GM18499 (cell line): ENCODE results near the gene ATP6V1D.
"Not testable (repeated sequence)": the region's sequence is repeated elsewhere in the genome, so short reads cannot be mapped to it uniquely, and the experiment has no call there.

Experiments
- ATAC-seq: cut with Tn5 transposase; IDR thresholded peaks from one replicate; pipeline ENCODE4 v1.9.1; 2021; ENCODE audit warnings: moderate number of reproducible peaks; ENCODE audit not compliant: insufficient read depth, unreplicated experiment

The ATP6V1D gene

DNA sequence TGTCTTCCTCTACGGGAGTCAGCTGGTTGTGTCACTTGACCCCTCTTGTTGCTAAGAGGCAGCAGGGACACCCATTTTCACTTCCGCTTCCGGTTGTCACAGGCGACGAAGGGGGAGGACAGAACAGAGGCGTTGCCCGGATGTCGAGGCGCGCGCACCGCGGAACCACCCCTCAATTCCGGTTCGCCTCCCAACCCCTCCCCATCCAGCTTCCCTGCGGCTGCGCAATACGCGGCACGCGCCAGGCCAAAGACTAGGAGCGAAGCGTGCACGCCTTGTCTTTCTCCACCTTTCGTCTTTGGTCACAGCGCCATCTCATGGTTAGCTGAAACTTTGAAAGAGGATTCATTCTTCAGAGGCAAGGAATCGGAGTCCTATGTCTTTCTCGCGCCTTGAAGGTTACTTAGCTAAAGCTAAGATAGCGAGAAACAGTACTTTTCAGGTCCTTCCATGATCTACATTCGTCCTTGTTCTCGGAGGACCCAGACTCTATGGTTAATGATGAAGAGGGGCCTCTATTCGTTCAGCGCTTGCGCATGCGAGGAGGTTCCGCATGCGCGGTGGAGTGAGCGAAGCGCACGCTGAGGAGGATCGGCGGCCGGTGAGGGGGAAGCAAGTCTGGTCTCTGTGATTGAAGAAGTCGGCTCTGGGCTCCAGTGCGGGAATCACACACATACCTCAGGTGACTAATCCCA is at the start of gene ATP6V1D, which contains the start of gene EIF2S1:
Gene ATP6V1D, minus strand, starts transcription at position 30 of the 695 bp plus-strand sequence. CDS start 106 bp downstream, outside the sequence.
Gene EIF2S1, plus strand, starts transcription at position 554 of the 695 bp plus-strand sequence. CDS start 4,440 bp downstream, outside the sequence.
- peak; percentile 70 for ATAC-seq

DNA sequence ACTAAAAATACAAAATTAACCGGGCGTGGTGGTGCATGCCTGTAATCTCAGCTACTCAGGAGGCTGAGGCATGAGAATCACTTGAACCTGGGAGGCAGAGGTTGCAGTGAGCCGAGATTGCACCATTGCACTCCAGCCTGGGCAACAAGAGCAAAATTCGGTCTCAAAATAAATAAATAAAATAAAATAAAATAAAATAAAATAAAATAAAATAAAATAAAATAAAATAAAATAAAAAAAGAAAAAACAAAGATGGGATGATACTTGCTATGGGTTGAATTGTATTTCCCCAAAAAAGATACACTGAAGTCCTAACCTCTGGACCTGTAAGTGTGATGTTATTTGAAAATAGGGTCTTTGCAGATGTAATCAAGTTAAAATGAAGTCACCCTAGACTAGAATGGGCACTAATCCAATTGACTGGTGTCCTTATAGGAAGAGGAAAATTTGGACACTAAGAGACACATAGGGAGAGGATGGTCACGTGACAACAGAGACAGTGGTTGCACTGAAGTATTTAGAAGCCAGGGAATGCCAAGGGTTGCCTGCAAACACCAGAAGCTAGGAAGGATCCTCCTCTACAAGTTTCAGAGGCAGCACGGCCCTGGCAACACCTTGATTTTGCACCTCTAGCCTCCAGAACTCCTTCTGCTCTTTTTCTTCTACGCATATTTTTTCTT is 48.7 kb upstream of the ATP6V1D start:
- ATAC-seq = not testable (repeated sequence)

DNA sequence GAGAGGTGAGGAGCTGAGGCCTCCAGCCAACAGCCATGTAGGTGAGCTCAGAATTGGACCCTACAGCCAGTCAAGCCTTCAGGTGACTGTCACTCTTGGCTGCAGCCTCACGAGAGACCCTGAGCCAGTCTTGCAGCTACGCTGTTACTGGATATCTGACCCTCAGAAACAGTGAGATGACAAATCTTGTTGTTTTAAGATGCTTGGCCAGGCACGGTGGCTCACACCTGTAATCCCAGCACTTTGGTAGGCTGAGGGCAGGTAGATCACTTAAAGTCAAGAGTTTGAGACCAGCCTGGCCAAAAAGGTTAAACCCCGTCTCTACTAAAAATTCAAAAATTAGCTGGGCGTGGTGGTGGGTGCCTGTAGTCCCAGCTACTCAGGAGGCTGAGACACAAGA is 46.2 kb upstream of the ATP6V1D start:
- ATAC-seq = no peak

DNA sequence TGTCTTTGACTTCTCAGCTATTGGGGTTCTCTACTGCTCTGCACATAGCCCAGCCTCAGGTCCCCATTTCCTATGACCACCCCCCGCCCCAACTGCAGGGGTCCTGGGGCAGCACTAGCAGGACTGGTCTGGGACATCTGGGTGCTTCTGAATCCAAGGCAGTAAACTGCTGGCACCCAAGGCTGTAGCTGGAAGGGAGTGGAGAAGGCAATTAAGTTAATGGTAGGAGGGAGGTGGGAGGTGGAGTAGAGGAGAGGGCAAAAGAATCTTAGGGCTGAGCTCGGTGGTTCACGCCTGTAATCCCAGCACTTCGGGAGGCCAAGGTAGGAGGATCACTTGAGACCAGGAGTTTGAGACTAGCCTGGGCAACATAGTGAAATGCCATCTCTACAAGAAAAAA is 40.8 kb upstream of the ATP6V1D start:
- ATAC-seq = no peak

DNA sequence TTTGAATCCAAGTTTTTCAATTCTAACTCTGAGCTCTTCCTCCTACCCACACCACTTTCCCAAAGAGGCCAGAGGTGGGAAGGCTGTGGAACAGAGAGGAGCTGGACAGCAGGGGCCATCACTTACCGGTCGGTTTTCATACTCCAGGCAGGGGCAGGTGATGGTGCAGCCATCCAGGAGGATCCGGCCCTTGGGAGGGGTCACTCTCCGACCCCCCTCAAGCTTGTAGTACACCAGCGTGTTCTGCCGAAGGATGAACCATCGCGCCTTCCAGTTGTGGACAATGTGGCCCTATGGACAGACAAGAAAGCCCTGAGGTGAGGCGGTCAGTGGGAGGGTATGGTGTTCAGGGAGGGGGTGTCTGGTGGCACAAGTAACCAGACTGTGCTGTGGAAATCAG is 37.9 kb upstream of the ATP6V1D start:
- ATAC-seq = no peak

DNA sequence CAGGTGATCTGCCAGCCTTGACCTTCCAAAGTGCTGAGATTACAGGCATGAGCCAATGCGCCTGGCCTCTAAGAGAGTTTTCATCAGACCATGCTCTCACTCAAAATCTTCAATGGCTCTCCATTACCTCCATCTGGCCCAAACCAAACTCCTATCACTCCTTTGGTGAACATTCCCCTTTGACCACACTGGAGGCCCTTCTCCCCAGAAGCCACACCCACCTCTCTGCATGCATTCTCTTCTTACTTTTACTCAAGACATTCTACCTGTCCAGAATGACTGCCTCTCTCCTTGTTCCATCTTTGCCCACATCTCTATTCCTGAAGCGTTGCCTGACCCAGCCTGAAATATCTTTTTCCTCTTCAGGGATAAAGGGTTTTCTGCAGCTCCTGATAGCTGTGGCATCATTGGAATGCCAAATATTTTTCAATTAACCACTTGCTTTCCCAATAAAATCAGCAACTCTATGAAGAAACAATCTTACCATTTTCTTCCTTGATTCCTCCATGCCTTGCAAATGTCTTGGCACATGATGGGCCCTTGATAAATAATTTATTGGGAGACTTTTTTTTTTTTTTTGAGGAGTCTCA is 36.9 kb upstream of the ATP6V1D start:
- ATAC-seq = no peak

DNA sequence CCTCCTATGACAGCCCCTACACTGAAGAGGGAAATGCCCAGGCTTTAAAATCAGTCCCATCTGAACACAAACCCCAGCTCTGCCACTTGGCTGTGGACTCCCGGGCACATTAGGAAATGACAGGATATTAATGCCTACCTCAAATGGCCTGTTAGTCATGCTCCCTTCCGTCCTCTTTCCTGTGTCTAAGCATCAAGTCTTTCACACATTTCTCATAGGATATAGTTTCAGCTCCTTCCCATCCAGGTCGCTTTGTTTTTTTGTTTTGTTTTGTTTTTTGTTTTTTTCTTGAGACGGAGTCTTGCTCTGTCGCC is 36.2 kb upstream of the ATP6V1D start:
- ATAC-seq = no peak

DNA sequence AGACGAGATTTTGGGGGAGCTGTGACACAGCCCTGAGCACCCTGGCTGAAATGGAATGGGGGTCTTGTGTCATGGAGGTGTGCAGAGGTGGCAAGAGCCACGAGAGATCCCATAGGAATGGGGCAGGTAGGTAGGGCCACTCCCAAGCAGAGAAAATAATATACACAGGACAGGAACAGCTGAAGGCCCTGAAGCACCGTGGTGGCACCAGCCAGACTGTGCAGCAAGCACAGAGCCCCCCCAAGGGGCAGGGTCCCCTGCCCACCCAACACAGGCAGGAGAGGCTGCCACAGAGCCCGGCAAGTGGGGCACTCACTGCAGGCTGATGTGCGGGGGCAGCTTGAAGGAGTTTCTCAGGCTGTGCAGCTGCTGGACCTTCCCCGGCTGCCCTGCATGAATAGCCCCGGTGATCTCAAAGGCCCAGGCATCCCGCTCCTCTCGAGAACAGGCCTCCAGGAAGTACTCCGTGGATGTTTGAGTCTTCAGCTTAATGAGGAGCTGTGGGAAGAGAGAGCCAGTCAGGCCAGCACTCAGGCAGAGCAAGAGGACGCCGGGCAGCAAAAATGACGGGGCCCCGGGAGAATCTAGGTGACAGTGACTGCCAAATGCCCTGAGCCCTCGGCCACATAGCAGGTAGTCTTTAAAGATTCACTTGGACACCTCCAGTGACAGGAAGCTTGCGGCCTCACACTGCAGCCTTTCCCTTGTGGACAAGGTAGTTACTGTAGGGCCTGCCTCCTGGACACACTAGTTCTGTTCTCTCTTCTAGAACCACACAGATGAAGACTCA is 35.7 kb upstream of the ATP6V1D start:
- no peak for ATAC-seq

DNA sequence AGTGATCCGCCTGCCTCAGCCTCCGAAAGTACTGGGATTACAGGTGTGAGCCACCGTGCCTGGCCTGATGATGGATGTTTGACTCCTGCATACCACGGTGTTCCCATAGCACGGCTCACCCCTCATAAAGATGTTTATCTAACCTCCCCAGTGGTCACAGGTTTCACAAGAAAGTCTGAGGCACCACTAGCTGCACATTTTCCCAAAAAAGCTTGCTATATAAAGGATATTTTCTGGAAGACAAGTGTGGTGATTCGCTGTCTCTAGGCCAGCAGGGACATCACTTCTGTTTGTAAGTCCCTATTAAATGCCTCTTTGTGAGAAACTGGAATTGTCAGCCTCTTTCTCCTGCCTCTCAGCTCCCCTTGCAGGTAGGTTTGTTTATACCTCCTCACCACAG is 34.1 kb upstream of the ATP6V1D start:
- no peak for ATAC-seq

DNA sequence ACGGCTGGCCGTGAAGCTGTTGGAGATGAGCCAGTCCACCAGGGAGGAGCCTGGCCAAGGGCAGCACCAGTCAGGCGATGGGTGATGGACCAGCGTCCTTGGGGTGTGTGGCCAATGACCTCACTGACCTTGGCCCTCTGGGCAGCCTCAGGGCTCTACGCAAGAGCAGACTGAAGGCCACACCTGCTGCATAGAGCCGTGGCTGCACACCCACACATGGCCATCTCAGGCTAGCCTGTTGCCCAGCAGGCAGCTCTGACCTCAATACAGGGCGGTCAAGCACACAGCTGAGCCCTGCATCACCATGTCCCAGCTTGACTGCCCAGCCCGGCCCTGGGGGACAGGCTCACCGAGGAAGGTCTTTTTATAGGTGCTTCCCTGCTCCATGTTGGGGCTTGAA is 33.2 kb upstream of the ATP6V1D start:
- ATAC-seq = no peak

DNA sequence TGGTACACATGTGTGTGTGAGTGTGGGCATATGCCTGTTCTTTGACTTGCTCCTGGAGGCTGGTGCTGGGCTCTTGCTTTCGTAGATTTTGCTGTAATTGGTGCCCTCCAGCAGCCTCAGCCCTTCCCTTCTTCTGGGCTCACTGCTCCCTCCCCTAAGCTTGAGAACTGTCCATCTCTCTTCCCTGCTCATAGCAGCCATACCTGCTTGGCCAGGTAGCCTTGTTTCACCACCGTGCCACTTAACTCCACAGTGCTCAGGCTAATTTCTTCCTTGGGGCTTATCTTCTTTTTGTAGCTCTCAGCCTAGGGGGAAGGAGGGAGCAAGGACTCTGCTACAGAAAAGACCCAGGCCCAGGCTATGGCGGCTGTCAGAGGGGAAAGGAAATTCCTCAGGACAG is 32.5 kb upstream of the ATP6V1D start:
- ATAC-seq = no peak

DNA sequence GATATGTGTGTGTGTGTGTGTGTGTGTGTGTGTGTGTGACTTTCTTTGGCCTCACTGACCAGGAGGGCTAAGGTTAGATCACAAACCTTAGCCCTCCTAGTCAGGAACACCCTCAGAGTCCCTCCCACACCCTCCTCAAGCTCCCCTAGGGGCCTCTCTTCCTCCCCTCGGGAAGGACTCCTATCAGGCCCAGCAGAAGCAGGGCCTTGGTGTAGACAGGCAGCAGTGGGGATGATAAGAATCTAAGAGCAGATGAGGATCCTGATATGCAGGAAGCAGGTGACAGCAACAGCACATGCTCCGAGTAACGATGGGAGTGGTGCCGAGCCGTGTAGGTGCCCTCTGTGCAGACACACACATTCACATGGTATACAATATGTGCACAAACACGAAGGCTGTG is 31.7 kb upstream of the ATP6V1D start:
- ATAC-seq = no peak

DNA sequence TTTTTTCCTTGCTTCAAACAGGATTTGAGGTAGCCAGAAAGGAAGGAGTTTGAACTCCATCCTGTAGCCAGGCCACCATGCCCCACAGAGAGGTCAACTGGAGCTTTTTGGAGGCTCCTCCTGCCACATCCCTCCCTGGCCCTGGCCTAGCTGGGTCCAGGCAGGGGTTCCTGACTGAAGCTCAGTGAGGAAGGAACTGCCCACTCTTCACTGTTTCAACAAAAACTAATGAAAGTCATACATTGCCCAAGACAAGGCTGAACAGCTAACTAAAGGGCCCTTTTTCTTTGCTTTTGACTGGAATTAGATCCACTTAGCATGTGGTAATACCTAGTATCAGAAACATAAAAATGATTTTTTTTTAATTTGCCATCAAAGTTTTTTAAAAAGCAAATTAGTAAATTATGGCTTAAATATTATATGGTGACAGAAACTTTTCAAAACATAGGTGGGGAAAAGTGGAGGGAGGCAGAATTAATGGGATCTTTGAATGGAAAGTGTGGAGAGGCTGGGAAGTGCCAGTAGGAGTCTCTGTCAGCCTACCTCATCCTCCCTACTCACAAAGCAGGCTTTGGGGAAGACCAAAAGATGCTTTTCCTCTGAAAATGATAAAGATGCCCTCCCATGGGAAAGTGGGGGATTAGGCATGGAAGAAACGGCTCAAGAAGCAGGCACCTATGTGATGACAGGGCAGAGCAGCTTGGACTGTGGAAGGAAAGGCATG is 30.4 kb upstream of the ATP6V1D start:
- no peak for ATAC-seq

DNA sequence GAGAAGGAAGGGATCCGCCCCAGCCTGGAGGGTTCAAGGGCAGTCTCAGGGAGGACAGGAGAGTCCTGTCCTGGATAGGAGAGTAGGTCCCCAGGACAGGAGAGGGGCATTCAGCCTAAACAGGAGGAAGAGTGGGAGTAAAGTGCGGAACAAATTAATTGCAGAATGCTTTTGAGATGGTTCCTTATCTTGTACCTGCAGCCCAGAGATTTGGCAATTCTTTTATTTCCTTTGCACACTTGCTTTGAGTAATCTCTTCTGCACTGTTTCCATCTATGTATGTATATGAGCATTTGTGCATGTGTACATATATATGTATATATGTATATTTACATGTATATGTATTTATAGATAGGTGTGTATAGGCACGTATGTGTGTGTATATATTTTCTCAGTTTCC is 29.7 kb upstream of the ATP6V1D start:
- ATAC-seq = no peak

DNA sequence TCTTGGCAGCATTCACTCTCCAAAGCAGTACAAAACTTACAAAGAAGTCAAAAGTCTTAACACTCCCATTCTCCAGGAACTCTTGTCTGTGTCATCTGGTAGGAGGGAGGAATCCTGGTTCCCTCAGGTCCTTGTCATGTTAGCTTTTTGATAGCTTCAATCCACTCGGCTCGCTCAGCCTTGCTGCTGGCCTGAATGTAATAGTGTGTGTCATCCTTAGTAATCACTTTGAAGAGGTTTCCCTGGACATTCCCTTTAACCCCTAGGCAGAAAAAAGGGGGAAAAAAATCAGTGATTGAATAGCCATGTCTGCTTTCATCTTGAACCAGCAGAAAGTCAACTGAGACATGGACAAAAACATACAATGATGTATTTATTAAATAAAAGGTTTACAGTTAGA is 27.6 kb upstream of the ATP6V1D start:
- ATAC-seq = no peak

DNA sequence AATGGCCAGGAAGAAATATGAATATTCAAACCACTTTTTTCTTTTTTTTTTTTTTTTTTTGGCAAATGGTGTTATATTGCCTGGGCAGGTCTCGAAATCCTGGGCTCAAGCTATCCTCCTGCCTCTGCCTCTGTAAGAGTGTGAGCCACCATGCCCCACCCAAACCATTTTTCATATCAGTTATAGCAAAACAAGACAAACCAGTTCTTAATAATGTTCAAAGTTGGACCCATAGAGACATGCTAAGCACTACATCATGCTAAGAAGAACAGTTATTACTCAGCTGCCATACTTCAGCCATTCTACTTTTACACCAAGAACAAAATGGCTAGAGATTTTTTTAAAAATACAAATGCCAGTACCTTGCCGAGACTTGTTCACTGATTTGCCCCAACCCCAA is 26.0 kb upstream of the ATP6V1D start:
- no peak for ATAC-seq

DNA sequence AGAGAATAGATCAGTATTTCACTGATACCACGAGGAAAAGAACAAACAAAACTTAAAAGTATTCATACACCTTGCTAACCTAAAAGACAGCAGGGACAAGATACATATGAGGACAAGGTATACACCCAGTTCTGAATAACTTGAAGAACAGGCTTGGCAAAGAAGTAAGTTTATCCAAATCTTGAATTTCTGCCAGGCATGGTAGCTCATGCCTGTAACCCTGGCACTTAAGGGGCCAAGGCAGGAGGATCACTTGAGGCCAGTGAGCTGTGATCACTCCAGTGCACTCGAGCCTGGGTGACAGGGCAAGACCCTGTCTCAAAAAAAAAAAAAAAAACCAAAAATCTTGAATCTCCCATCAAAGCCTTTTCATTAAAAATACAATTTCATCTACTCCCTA is 25.5 kb upstream of the ATP6V1D start:
- no peak for ATAC-seq

DNA sequence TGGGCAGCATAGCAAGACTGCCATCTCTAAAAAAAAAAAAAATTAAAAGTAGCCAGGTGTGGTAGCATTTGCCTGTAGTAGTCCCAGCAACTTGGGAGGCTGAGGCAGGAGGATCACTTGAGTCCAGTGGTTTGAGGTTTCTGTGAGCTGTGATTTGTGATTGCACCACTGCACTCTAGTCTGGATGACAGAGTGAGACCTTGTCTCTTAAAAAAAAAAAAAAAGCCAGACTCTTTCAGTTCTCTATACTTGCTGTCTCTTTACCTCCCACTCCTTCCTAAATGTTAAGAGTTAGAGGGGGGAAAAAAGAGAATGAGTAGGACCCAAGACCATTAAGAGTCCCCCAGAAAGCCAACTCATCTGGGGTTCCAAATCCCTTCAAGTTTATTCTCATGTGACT is 18.3 kb upstream of the ATP6V1D start:
- no peak for ATAC-seq

DNA sequence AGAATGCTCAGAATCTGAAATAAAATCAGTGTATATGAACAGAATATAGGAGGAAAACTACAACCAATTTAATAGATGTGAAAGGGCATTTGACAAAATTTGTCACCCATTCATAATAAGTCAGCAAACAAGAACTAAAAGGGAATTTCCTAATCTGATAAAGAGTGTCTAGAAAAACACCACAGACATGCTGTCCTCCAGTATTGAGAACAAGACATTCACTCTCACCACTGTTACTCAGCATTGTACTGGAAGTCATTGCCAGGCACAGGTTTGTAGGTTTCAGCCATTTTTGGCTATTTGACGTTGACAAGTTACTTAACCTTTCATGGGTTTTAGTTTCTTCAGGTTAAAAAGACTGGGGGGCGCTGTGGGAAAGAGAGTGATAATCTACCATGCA is 13.7 kb upstream of the ATP6V1D start:
- ATAC-seq = no peak

DNA sequence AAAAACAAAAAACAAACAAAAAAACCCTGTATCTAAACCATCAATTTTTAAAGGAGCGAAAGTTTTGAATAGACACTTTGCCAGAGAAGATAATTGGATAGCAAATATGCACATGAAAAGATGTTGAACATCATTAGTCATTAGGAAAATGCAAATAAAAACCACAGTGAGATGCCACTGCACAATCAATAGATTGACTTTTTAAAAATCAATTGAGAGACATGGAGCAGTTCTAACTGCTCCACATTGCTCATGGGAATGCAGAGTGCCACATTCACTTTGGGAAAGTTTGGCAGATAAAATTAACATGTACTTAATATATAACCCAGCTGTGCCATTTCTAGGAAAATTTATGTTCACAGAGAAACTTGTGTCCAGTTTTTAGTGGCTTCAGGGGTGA is 13.2 kb upstream of the ATP6V1D start:
- no peak for ATAC-seq
